Activated T-cell treated with anti-CD3 and anti-CD28 coated beads, Interleukin-2, amount 50 U/mL, for 24 hours (primary cell): ENCODE measurements around the gene ADAMTS2.

ENCODE experiments used
- DNase-seq: peaks from one replicate; pipeline ENCODE4 v3.0.0-alpha.2; 2020
- H3K27ac Mint-ChIP-seq: 2 replicates; pipeline ENCODE4 v1.8.0; 2020; ENCODE audit warnings: mild to moderate bottlenecking, mixed read lengths
- H3K27me3 Mint-ChIP-seq: 2 replicates; pipeline ENCODE4 v1.8.0; 2020; ENCODE audit warnings: mixed read lengths
- H3K36me3 Mint-ChIP-seq: 2 replicates; pipeline ENCODE4 v1.8.0; 2020; ENCODE audit warnings: low read depth, mixed read lengths
- H3K4me1 Mint-ChIP-seq: 2 replicates; pipeline ENCODE4 v1.8.0; 2020; ENCODE audit warnings: low read depth, mixed read lengths
- H3K4me3 Mint-ChIP-seq: 2 replicates; pipeline ENCODE4 v1.8.0; 2020; ENCODE audit warnings: mild to moderate bottlenecking, moderate library complexity, mixed read lengths
- H3K9me3 Mint-ChIP-seq: 2 replicates; pipeline ENCODE4 v1.8.0; 2020; ENCODE audit warnings: mixed read lengths

Gene ADAMTS2

GRCh38 chr5:179375831-179376365 is 30.6 kb upstream of the ADAMTS2 start:
- H3K27me3 Mint-ChIP-seq = no peaks in the 10 kb centered on the region
- no peak overlapping the region for H3K4me3 Mint-ChIP-seq
- no peaks in the 10 kb centered on the region for H3K4me1 Mint-ChIP-seq
- no peaks in the 10 kb centered on the region for H3K36me3 Mint-ChIP-seq
- no peak overlapping the region for H3K27ac Mint-ChIP-seq
- no peak for DNase-seq
- no peaks in the 10 kb centered on the region for H3K9me3 Mint-ChIP-seq

- Mint-ChIP-seq H3K27ac (no peak overlapping the region), H3K4me1 (no peaks in the 10 kb centered on the region), H3K36me3 (no peaks in the 10 kb centered on the region), H3K4me3 (no peak overlapping the region), H3K27me3 (no peaks in the 10 kb centered on the region), H3K9me3 (no peaks in the 10 kb centered on the region)
- DNase-seq = no peak
These were observed 30.0 kb upstream of the ADAMTS2 start for GRCh38 chr5:179375236-179375685.

- Mint-ChIP-seq H3K4me1 (no peaks in the 10 kb centered on the region), H3K9me3 (no peaks in the 10 kb centered on the region), H3K4me3 (no peak overlapping the region), H3K27ac (no peak overlapping the region), H3K36me3 (no peaks in the 10 kb centered on the region), H3K27me3 (no peaks in the 10 kb centered on the region)
- no peak for DNase-seq
These were observed 29.4 kb upstream of the ADAMTS2 start for GRCh38 chr5:179374506-179375235.

- Mint-ChIP-seq H3K4me1 (no peaks in the 10 kb centered on the region), H3K36me3 (no peaks in the 10 kb centered on the region), H3K4me3 (no peak overlapping the region), H3K27ac (no peak overlapping the region), H3K27me3 (no peaks in the 10 kb centered on the region), H3K9me3 (no peaks in the 10 kb centered on the region)
- DNase-seq = no peak
These were observed 28.8 kb upstream of the ADAMTS2 start for GRCh38 chr5:179373961-179374505.

GRCh38 chr5:179373101-179373934 is 28.1 kb upstream of the ADAMTS2 start:
- no peaks in the 10 kb centered on the region for H3K27me3 Mint-ChIP-seq
- DNase-seq = no peak
- no peak overlapping the region for H3K27ac Mint-ChIP-seq
- H3K4me1 Mint-ChIP-seq = no peaks in the 10 kb centered on the region
- no peaks in the 10 kb centered on the region for H3K9me3 Mint-ChIP-seq
- no peaks in the 10 kb centered on the region for H3K36me3 Mint-ChIP-seq
- no peak overlapping the region for H3K4me3 Mint-ChIP-seq

GRCh38 chr5:179371681-179372680 is 26.7 kb upstream of the ADAMTS2 start:
- H3K9me3 Mint-ChIP-seq = no peaks in the 10 kb centered on the region
- H3K4me3 Mint-ChIP-seq = no peak overlapping the region
- H3K36me3 Mint-ChIP-seq = no peaks in the 10 kb centered on the region
- H3K4me1 Mint-ChIP-seq = no peaks in the 10 kb centered on the region
- H3K27ac Mint-ChIP-seq = no peak overlapping the region
- H3K27me3 Mint-ChIP-seq = no peaks in the 10 kb centered on the region
- peak; percentile 11 for DNase-seq

GRCh38 chr5:179371121-179371510 is 25.9 kb upstream of the ADAMTS2 start:
- no peak for DNase-seq
- Mint-ChIP-seq H3K27ac (no peak overlapping the region), H3K27me3 (no peaks in the 10 kb centered on the region), H3K9me3 (no peaks in the 10 kb centered on the region), H3K4me1 (no peaks in the 10 kb centered on the region), H3K36me3 (no peaks in the 10 kb centered on the region), H3K4me3 (no peak overlapping the region)

- no peak overlapping the region for H3K27ac Mint-ChIP-seq
- no peaks in the 10 kb centered on the region for H3K27me3 Mint-ChIP-seq
- no peak for DNase-seq
- no peak overlapping the region for H3K4me3 Mint-ChIP-seq
- H3K36me3 Mint-ChIP-seq = no peaks in the 10 kb centered on the region
- no peaks in the 10 kb centered on the region for H3K4me1 Mint-ChIP-seq
- H3K9me3 Mint-ChIP-seq = no peaks in the 10 kb centered on the region
These were observed 25.3 kb upstream of the ADAMTS2 start for GRCh38 chr5:179370490-179371120.

GRCh38 chr5:179369530-179369884 is 24.2 kb upstream of the ADAMTS2 start:
- no peak for DNase-seq
- no peak overlapping the region for H3K4me3 Mint-ChIP-seq
- no peaks in the 10 kb centered on the region for H3K27me3 Mint-ChIP-seq
- no peaks in the 10 kb centered on the region for H3K9me3 Mint-ChIP-seq
- no peaks in the 10 kb centered on the region for H3K4me1 Mint-ChIP-seq
- H3K27ac Mint-ChIP-seq = no peak overlapping the region
- no peaks in the 10 kb centered on the region for H3K36me3 Mint-ChIP-seq

GRCh38 chr5:179368806-179369529 is 23.7 kb upstream of the ADAMTS2 start:
- Mint-ChIP-seq H3K27me3 (no peaks in the 10 kb centered on the region), H3K36me3 (no peaks in the 10 kb centered on the region), H3K4me1 (no peaks in the 10 kb centered on the region), H3K4me3 (no peak overlapping the region), H3K9me3 (no peaks in the 10 kb centered on the region), H3K27ac (no peak overlapping the region)
- no peak for DNase-seq

GRCh38 chr5:179368126-179368805 is 23.0 kb upstream of the ADAMTS2 start:
- Mint-ChIP-seq H3K27ac (no peak overlapping the region), H3K36me3 (no peaks in the 10 kb centered on the region), H3K9me3 (no peaks in the 10 kb centered on the region), H3K27me3 (no peaks in the 10 kb centered on the region), H3K4me3 (no peak overlapping the region), H3K4me1 (no peaks in the 10 kb centered on the region)
- no peak for DNase-seq

- H3K36me3 Mint-ChIP-seq = no peaks in the 10 kb centered on the region
- H3K9me3 Mint-ChIP-seq = no peaks in the 10 kb centered on the region
- no peaks in the 10 kb centered on the region for H3K4me1 Mint-ChIP-seq
- H3K27ac Mint-ChIP-seq = no peak overlapping the region
- DNase-seq = no peak
- H3K27me3 Mint-ChIP-seq = no peaks in the 10 kb centered on the region
- H3K4me3 Mint-ChIP-seq = no peak overlapping the region
These were observed 22.2 kb upstream of the ADAMTS2 start for GRCh38 chr5:179367491-179367890.

GRCh38 chr5:179362355-179362754 is 17.1 kb upstream of the ADAMTS2 start:
- Mint-ChIP-seq H3K9me3 (peaks cover 4% of the 10 kb centered on the region), H3K27ac (no peak overlapping the region), H3K36me3 (no peaks in the 10 kb centered on the region), H3K4me1 (no peaks in the 10 kb centered on the region), H3K4me3 (no peak overlapping the region), H3K27me3 (peaks cover 4% of the 10 kb centered on the region)
- DNase-seq = no peak
